Left ventricle myocardium superior (tissue), 1 donor: ENCODE measurements around the gene ORC6. TPM values are rescaled to one million over a fixed set of nuclear protein-coding genes. Genes with fewer than 3 reads are reported as not detected.

Experiments used
- ATAC-seq: fragments of 200-7000 bp; cut with Tn5 transposase; one replicate; pipeline ENCODE4 v1.9.1; 2020; ENCODE audit warnings: mild to moderate bottlenecking, moderate library complexity
- DNase-seq: peaks from one replicate; pipeline ENCODE4 v3.0.0-alpha.2; 2020
- intact Hi-C: fragments of 100-400 bp; cut with micrococcal nuclease; formaldehyde crosslinking; loops from one replicate; pipeline ENCODE4 v1.11.0; 2022
- total RNA-seq: library from RNA; stranded (reverse); fragmentation: NEBNext Ultra II Directional; extraction: Animal tissue kit (Norgen Biotek cat#: 25700); gene quantifications from one replicate; pipeline ENCODE4 v1.2.1, GENCODE V29; 2021
- donor health status: DM: no; HTN: yes; CAD: no; lungs with severe emphysema.

The ORC6 gene
- total RNA-seq, 1 donor from 2014 or later, result 1.3 TPM

GRCh38 chr16:46693598-46693997 is 4.1 kb downstream of the ORC6 start:
- DNase-seq, result no peak
- intact Hi-C loops, result no loop called here
- ATAC-seq, result no peak

- ATAC-seq (peak; percentile 37), DNase-seq (no peak)
- intact Hi-C loops, result no loop called here
Observed at GRCh38 chr16:46695937-46696336, 6.5 kb downstream of the ORC6 start.

GRCh38 chr16:46696957-46697356 is 7.5 kb downstream of the ORC6 start:
- no peak for DNase-seq
- ATAC-seq, result peak; percentile 76
- intact Hi-C loops, result no loop called here

GRCh38 chr16:46700048-46700447 is 10.6 kb downstream of the ORC6 start:
- intact Hi-C loops, result no loop called here
- ATAC-seq, result no peak
- no peak for DNase-seq

DNA sequence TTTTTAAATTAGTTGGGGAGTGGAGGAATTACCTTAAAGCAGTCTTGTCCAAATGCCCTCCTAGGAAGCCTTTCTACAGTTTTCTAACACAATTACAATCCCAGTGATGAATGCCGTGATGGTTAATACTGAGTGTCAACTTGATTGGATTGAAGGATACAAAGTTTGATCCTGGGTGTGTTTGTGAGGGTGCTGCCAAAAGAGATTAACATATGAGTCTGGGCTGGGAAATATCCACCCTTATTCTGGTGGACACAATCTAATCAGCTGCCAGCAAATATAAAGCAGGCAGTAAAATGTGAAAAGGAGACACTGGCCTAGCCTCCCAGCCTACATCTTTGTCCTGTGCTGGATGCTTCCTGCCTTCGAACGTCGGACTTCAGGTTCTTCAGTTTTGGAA is 12.2 kb downstream of the ORC6 start:
- DNase-seq (no peak), ATAC-seq (no peak)
- intact Hi-C loops, result no loop called here

DNA sequence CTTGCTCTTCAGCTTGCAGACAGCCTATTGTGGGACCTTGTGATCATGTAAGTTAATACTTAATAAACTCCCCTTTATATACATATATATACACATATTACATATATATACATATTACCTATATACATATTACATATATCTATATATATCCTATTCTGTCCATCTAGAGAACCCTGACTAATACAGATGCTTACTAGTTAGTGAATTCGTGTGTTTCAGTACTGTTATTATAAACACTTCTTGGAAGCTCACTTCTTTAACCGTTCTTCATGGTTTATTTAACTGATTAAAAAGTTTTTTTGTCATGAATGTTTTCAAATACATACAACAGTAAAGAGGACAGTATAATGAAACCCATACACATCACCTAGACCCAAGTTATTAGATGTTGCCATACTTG is 12.6 kb downstream of the ORC6 start:
- intact Hi-C loops, result no loop called here
- ATAC-seq, result no peak
- DNase-seq, result no peak

DNA sequence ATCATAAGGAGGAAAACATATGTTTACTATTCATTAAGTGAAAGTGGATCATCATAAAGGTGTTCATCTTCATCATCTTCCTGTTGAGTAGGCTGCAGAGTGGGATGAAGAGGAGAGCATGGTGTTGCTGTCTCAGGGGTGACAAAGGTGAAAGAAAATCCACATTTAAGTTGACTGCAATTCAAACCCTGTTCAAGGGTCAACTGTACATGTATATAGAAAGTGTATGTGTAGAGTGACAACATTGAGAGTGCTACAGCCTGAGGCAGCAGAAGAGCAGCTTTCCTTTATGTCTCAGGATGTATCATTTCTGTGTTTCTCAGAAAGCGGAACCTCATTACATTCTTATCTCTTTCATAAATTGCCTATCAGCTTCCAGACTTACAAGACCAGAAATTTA is 17.2 kb downstream of the ORC6 start:
- ATAC-seq (no peak), DNase-seq (no peak)
- intact Hi-C loops, result no loop called here

DNA sequence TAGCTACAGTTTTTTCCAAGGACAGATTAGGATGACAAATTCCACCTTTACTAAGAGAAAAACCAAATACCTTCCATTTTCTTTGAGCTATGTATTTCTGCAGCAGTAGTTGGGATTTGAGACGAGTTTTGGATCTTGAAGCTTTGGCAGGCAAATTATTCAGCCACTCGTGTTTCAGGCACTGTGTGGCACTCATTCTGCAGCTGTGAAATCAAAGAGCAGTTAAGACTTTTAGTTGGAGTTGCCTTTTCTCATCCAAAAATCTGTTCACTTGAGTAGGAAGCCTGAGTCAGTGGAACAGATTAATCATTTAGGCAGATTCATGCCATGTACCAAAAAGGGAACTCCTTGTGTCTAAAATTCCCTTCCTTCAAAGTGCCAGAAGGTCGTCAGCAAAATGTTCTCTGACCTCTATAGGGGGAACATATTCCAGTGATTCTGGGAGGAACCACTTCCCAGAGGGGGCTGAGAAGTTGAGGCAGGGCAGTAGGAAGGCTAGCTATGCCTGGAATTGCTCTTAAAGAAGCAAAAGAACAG is 20.1 kb downstream of the ORC6 start:
- intact Hi-C loops, result no loop called here
- ATAC-seq, result no peak
- DNase-seq, result no peak

DNA sequence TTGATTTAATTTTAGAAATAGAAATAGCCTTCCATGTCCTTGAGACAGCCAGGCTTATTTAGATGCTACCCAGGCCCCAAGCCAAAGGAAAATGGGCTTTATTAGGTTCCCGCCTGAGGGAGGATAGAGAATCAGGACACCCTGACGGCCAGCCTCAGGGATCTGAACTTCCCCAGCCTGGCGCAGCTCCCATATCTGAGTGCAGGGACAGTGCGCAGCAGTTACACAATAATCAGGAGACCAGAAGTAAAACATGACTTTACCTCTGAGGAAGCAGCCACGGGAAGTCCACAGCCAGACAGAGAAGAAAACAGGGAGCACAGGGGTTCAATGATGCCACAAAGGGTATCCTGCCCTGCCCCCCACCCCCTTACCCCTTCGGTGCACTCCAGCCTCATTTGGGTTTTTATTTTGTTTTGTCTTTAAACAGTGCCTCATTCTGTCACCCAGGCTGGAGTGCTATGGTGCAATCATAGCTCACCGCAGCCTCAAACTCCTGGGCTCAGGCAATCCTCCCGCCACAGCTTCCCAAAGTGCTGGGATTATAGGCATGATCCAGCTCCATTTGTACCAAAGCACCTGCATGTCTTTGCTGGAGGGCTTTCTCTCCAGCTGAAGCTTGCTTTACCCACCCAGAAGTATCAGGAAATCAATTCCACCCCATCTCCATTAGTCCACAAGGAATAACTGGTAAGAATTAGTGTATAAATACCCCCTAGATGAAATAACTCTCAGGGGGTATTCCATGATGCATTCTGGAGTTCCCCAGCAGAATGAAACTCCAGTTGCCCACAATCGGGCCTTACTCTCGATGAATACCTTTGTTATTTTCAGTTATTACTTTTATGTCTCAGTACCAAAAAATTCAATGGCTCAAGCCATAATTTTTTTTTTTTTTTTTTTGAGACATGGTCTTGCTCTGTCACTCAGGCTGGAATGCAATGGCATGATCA is 21.9 kb downstream of the ORC6 start:
- peak; percentile 81 for ATAC-seq
- peak; percentile 85 for DNase-seq
- intact Hi-C loops, result no loop called here

DNA sequence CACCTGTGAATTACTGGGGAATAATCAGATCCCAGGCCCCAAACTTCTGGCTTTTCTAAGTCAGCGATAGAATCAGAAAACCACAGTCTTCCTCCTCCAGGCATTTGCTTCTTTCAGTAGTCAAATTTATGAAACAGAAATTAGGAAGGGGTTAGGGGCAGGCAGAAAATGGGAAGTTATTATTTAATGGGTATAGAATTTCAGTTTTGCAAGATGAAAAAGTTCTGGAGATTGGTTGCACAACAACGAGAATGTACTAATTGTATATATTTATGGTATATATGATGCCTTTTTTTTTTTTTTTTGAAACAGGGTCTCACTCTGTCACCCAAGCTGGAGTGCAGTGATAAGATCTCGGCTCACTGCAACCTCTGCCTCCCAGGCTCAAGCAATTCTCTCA is 23.5 kb downstream of the ORC6 start:
- DNase-seq (no peak), ATAC-seq (no peak)
- intact Hi-C loops, result no loop called here

- intact Hi-C loops, result no loop called here
- no peak for ATAC-seq
- no peak for DNase-seq
Observed at GRCh38 chr16:46713634-46714033, 24.2 kb downstream of the ORC6 start.

GRCh38 chr16:46714797-46715591 is 25.5 kb downstream of the ORC6 start:
- intact Hi-C loops, result no loop called here
- ATAC-seq (no peak), DNase-seq (no peak)

- intact Hi-C loops, result no loop called here
- DNase-seq (peak; percentile 87), ATAC-seq (peak; percentile 82)
Observed at GRCh38 chr16:46715769-46716305, 26.4 kb downstream of the ORC6 start.

GRCh38 chr16:46717692-46718091 is 28.2 kb downstream of the ORC6 start:
- DNase-seq (no peak), ATAC-seq (no peak)
- intact Hi-C loops, result no loop called here

DNA sequence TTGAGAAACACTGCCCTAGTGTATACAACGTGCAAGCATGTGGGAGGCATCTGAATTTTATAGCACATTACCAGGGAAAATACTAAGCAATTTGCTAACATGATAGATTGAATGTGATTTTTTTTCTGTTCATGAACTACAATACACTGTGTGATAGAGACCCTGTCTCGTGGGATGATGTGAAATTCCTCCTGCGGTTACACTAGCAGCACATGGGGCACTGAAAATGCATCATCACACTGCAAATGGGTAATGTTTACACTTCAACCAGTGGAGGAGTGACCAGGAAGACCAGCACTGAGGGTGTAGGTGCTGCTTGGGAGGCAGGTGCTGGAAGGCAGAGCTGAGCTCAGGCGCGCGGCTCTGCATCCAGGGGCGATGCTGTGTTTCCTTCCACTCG is 28.8 kb downstream of the ORC6 start:
- no peak for ATAC-seq
- intact Hi-C loops, result no loop called here
- DNase-seq, result no peak

GRCh38 chr16:46719528-46719927 is 30.1 kb downstream of the ORC6 start:
- intact Hi-C loops, result no loop called here
- DNase-seq (no peak), ATAC-seq (no peak)

DNA sequence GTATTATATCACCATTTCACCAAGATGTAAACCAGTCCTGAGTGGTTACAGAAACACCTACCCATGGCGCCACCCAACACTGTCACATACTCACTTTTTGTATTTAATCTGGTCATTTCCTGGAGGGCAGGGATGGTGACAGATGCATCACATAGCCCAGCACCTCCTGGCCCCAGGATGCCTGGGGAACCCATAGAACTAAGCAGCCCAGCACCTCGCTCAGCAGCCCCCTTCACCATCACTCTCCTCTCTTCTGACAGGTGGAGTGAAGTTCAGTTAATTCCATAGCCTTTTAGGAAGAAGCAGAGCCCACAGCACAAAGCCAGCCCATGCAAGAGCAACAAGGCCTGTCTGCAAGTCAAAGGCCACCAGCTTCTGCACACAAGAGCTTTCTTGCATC is 31.2 kb downstream of the ORC6 start:
- ATAC-seq (no peak), DNase-seq (no peak)
- intact Hi-C loops, result no loop called here

GRCh38 chr16:46721885-46722284 is 32.4 kb downstream of the ORC6 start:
- DNase-seq (no peak), ATAC-seq (peak; percentile 38)
- intact Hi-C loops, result no loop called here

- no peak for DNase-seq
- intact Hi-C loops, result no loop called here
- ATAC-seq, result no peak
Observed at GRCh38 chr16:46727184-46727583, 37.7 kb downstream of the ORC6 start.

DNA sequence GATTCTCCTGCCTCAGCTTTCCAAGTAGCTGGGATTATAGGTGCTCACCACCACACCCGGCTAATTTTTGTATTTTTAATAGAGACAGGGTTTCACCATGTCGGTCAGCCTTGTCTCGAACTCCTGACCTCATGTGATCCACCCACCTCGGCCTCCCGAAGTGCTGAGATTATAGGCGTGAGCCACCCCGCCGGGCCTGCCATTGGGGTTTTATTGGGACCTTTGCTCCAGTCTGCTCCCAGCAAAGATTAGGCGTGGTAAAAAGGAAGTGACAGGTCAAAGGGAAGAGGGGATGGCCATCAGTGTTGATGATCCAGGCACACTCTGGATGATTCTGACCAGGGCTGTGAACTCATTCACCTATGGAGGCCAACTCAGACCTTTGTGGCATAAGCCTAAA is 38.2 kb downstream of the ORC6 start:
- ATAC-seq (no peak), DNase-seq (no peak)
- intact Hi-C loops, result no loop called here
